GM10847 (cell line): ENCODE data around the gene CCDC187.

ENCODE experiments used
- POLR2A ChIP-seq: IDR thresholded peaks from 2 replicates; pipeline ENCODE4 v1.6.1; 2011; ENCODE audit not compliant: insufficient read length; ENCODE audit errors: extremely low read depth

Gene CCDC187

DNA sequence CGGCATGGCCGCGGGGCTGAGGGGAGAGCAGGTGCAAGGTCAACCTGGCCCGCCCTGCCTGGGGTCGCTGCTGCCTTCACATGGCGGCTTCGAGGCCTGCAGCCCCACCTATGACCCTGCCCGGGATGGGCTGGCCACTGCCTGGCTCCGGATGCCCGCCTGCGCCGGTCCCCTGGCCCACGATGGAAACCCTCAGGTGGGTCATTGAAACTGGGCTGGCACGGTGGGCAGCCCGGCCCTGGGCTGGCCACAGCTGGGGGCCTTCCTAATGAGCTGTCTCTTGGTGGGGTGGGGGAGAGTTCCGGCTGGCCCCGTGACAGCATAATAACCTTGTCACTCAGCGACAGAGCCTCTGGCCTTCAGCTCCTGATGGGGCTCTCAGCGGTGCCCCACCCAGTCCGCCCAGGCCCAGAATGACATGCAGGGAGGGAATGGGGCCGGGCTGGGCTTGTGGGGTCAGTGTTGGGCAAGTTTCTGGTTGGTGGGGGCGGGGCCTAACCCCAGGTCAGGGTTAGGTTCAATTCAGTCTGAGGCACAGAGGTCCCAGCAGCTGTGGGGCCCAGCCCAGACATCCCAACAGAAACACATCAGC lies at the start of gene CCDC187:
TSS of gene CCDC187 (minus strand) at position 270 of the 592 bp plus-strand sequence. CDS start at position 6, 264 bp downstream.
- TF ChIP-seq POLR2A = no peak

DNA sequence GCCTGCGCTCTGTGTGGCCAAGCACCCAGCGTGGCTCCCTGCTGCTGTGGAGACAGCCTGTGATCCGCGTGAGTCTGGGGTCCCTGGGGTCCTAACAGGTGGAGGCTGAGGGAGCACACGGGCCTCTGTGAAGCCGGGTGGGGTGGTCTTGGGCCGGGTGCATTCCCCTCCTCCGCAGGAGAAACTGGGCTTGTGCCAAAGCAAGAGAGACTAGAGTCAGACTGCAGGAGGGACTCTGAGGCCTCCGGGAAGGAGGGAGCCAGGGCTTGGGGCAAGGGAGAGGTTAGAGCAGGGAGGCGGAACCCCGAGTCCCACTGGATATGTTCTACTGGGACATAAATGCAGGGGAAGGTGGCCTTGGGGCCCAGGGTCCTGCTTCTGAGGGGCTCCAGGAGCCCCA lies 49.2 kb upstream of the CCDC187 start:
- no peak for TF ChIP-seq POLR2A

DNA sequence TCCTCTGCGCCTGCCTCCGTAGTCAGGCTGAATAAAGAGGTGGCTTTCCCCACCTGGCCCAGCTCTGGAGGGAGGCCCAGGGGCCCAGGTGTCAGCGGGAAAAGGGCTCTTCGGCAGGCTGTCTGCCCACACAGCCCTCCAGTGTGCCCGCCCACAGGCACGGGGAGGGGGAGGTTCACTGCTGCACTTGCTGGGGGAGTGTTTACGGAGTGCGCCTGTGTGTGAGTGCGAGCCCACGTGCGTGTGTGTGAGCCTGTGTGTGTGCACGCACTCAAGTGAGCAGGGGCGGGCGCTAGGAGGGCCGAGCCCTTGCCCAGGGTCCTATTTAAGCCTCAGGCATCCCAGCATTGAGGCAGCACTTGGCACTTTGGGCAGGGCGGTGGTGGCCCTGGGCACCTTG lies 48.8 kb upstream of the CCDC187 start:
- no peak for TF ChIP-seq POLR2A

DNA sequence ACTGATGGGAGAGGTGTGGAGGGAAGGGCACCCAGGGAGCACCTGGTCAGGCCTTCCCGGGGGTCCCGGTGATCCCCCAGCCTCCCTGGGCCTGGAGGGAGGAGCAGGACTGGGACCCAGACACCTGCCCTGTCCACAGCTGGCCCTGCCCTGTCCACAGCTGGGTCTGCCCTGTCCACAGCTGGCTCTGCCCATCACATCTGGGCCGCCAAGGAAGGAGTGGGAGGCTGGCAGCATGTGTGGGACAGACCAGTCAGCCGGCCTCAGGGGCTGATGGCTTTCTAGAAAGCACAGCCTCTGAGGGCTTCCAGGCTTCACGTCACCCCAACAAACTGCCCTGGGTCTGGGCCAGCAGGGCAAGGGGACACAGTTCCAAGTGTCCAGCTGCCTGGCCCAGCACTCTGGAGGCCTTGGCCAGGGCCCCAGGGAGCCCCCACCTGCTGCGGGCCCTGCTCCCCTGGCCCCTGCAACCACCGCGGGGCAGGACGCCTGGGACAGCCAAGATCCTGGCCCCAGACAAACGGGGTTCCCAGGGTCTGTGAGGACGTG lies 47.4 kb upstream of the CCDC187 start:
- TF ChIP-seq POLR2A = no peak

DNA sequence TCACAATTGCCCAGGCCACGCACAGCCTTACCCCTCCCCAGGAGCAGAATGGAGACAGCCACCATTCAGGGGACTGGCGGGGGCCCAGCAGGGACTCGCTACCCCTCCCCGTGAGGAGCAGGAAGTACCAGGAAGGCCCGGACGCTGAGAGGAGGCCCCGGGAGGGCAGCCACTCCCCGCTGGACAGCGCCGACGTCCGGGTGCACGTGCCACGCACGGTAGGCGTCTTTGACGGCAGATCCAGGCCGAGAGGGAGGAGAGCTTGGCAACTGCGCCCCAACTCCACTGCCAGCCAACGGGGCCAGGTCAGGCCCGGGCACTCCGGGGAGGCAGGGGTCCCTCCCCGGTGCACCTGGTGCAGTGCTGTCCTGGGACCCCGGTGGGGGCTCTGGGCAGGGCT lies 45.7 kb upstream of the CCDC187 start:
- no peak for TF ChIP-seq POLR2A

DNA sequence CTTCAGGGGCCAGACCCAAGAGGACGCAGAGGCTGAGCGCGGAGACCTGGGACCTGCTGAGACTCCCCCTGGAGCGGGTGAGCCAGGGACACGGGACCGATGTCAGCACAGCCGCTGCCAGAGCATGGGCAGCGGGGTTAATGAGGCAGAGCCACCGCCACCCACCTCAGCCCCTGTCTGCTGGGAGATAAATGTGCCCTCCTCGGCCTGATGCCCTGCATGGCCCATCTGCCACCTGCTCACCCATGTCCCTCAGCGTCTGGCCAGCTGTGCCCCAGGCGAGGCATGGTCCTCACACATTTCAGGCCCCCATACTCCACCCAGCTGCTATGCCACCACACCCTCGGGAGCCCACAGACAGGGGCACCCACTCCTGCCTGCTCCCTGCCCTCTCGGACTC lies 44.8 kb upstream of the CCDC187 start:
- no peak for TF ChIP-seq POLR2A

DNA sequence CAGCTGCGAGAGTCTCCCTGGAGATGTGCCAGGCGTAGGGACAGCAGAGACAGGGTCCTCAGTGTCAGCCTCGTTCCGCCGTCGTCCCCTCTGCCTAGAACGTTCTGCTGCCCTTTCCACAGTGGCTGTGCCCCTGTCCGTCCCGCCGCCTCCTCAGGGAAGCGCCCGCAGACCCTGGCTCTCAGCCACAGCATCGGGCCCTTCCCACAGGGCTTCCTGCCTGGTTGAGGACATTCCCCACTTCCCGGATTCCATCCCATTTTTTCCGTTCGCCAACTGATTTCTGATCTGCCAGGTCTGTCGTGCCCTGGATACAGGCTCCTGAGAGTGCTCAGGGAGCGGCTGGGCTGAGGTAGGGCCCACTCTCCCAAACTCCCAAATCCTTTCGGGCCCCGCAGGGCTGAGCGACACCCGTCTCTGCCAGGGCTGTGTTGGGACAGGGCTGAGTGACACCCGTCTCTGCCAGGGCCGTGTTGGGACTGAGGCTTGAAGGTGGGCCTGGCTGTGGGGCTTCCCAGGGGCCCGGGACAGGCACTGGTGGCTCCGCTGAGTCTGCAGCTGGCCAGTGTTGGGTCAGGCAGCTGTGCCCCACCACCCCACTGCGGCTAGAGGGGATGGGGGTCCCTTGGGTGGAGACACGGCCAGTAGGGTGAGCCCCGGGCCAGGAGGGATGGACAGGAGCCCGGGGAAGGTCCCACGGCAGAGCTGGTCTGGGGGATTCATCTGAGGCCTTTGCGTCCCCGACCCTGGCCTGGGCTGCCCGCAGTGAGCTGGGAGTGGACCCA lies 43.8 kb upstream of the CCDC187 start:
- TF ChIP-seq POLR2A = no peak

DNA sequence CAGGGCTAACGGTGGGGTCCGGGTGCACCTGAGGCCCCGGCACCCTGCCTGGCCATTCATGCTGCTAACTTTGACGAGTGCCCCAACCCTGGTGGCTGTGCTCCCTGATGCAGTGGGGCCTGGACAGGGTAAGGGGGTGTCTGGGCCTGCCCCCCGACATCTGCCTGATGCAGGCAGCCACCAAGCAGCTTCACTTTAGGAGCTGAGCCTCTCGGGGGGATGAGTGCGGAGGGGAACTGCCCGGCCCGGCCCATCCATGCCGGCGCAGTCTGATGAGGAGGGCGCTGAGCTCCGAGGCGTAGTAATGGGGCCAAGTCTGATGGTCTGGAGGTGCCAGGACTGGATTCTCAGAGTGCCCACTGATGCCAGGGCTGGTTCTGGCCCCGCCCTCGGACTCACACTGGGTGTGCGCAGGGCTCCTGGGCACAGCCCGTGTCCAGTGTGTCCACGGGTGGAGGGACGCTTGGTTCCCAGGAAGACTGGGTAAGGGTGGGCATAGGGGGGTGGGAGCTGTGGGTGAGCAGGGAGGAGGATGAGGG lies 43.1 kb upstream of the CCDC187 start:
- TF ChIP-seq POLR2A = no peak

DNA sequence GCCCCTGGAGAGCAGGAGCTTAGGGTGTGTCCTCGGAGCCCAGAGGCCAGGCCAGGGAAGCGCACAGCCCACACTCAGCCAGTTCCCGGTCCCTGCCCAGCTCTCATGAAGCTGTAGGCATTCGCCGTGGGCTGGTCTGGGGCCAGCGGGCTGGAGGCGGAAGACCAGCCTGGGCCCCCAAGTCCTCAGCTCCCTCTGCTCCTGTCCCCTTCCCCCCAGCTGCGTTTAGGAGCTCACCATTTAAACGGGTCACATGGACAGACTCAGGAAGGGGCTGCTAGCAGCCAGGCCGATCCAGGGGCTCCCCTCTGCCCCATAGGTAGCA lies 42.2 kb upstream of the CCDC187 start:
- TF ChIP-seq POLR2A = no peak

GRCh38 chr9:136345281-136346156 lies 41.6 kb upstream of the CCDC187 start:
- no peak for TF ChIP-seq POLR2A

DNA sequence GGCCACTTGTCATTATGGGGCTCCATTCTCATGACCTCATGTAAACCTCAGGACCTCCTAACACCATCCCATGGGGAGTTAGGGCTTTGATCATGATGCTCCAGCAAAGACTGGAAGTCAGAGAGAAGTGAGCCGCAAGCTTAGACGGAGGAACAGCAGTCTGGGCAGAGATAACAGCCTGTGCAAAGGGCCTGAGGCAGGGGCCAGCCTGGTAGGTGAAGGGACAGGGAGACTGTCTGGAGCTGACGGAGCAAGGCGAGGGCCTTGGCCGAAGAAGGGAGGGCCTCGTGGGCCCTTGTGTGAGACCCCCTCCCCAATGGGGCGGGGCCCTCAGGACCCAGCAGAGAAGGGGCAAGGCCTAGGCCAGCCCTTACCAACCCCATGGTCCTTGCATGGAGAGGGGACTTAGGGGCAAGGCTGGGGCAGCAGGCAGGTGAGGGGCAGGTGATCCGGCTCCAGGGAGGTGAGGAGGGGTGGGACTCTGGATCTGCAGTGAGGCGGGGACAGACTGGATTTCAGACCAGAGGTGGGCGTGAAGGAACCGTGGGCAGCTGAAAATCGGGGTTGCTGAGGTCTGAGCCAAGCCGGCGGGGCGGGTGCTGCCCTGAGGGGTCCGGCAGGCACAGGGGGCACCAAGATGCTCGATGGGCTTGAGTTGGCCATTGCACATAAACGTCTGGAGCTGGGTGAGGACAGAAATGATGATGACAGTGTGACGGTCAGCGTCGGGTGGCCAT lies 40.8 kb upstream of the CCDC187 start:
- TF ChIP-seq POLR2A = no peak

GRCh38 chr9:136343884-136344269 lies 40.0 kb upstream of the CCDC187 start:
- no peak for TF ChIP-seq POLR2A

DNA sequence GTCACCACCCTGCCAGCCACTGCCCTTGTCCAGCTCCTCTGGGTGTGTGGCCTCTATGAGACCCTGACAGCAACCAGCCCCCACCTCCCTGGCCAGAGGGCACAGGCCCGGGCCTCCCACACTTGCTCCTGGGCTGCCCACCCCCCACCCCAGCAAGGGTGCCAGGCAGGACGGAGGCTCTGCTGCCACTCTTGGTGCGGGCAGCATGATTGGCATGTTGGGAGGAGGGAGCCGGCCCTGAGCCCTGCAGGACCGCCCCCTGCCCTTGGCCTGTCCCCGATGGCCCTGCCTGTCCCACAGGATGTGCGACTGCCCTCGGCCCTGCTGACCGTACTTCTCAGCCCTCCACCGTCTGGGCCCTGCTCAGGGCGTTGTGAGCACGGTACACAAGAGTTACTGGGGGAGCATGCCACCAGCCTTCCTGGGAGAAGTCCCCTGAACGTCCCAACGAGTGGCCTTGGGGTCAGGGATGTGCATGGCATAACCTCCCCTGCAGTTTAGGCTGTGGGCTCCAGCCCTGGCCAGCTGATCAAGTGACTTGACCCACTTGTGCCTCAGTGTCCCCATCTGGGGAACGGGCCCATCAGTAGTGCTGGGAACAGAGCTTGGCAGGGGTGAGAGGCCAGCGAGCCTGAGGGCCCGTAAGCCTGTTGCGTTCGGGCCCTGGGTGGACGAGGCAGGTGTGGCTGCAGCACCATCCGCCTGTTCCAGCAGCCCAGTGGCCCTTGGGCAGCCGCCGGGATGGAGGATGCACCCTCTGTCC lies 39.4 kb upstream of the CCDC187 start:
- TF ChIP-seq POLR2A = no peak

- TF ChIP-seq POLR2A = no peak
These were observed 38.6 kb upstream of the CCDC187 start for GRCh38 chr9:136342181-136343120.
